ENCODE measurements around the gene RALA.

DNA sequence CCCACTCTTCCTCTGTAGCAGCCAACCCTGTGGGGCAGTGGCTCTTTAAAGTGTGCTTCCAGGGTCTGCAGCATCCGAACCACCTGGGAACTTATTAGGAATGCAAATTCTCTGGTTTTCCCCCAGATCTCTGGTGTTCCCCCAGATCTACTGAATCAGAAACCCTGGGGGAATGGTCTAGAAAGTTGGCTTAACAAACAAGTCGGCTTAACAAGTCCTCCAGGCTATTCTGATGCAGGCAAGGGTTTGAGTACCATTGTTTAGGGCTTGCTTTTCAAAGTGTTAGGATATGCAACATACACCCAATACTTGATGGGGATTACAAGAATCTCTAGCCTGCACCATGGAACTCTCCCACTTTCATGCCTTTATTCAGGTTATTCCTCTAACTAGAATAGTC lies 126.3 kb downstream of the RALA start:
- TF ChIP-seq ZSCAN31 (CRISPR knock-in tag; IDR thresholded peaks at IDR 0.05; ENCODE audit: low read depth) (no peak), SETDB1 (CRISPR knock-in tag; IDR thresholded peaks at IDR 0.05; ENCODE audit: borderline replicate concordance) (no peak), SP1 (IDR thresholded peaks at IDR 0.05) (no peak), SP1 (CRISPR knock-in tag; IDR thresholded peaks at IDR 0.05) (no peak)
